ENCODE results near the gene THRB. TPM values are rescaled to one million over a fixed set of nuclear protein-coding genes. Genes with fewer than 3 reads are reported as not detected.
A peak's percentile ranks its signal among the peaks of the same experiment; 100 is the strongest.

Gene THRB
- total RNA-seq, 4 donors from 2014 or later = 3.7 to 11.3 (median 6.1) TPM

GRCh38 chr3:24525022-24525421, 30.4 kb upstream of the THRB start:
- H3K27ac ChIP-seq = no peak overlapping the region
- H3K4me3 ChIP-seq = no peak overlapping the region
- no peaks in the 10 kb centered on the region for H3K36me3 ChIP-seq
- peaks cover 0 to 18% (median 0%) of the 10 kb centered on the region in 4 donors for H3K27me3 ChIP-seq
- TF ChIP-seq POLR2A (IDR thresholded peaks at IDR 0.05) (no peak), CTCF (IDR thresholded peaks at IDR 0.05) (no peak)
- DNase-seq = no peak
- no peaks in the 10 kb centered on the region for H3K9me3 ChIP-seq
- 93 to 100% methylated on average over 1 of the region's 1 CpG for WGBS, 2 donors
- peaks cover 6 to 43% (median 8%) of the 10 kb centered on the region in 3 donors for H3K4me1 ChIP-seq
- intact Hi-C loops (cut with DNase I) = no loop called here

- Histone ChIP-seq H3K27ac (no peak overlapping the region), H3K4me3 (no peak overlapping the region), H3K4me1 (peaks cover 6 to 43% (median 8%) of the 10 kb centered on the region in 3 donors), H3K27me3 (peaks cover 0 to 26% (median 0%) of the 10 kb centered on the region in 4 donors), H3K9me3 (no peaks in the 10 kb centered on the region), H3K36me3 (no peaks in the 10 kb centered on the region)
- WGBS, 2 donors = 46 to 61% methylated on average over 3 of the region's 3 CpGs
- intact Hi-C loops (cut with DNase I) = no loop called here
- no peak for DNase-seq
- TF ChIP-seq CTCF (IDR thresholded peaks at IDR 0.05) = no peak
- TF ChIP-seq POLR2A (IDR thresholded peaks at IDR 0.05) = no peak
Measured at GRCh38 chr3:24523988-24524727, 29.5 kb upstream of the THRB start.

DNA sequence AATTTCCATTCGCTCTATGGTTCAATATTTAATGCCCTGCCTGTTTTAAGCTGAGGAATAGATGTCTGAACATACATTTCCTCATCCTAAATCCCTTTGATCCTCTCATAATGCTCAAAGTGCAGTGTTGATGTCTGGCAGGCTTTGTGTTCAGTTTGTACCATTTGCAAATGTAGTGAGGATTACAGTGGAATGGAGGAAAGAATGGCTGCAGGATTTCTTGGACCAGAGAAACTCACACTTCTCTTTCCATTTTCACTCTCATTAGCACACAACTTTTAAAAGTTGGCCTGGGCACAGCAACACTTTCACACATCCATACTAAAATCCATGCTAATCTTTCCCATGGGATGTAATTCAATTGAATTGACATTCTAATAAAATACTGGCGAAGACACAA, 28.6 kb upstream of the THRB start:
- H3K9me3 ChIP-seq = no peaks in the 10 kb centered on the region
- H3K27ac ChIP-seq = no peak overlapping the region
- H3K27me3 ChIP-seq = peaks cover 0 to 29% (median 0%) of the 10 kb centered on the region in 4 donors
- peaks cover 6 to 43% (median 8%) of the 10 kb centered on the region in 3 donors for H3K4me1 ChIP-seq
- H3K36me3 ChIP-seq = no peaks in the 10 kb centered on the region
- 68 to 86% methylated on average over 2 of the region's 2 CpGs for WGBS, 2 donors
- no peak overlapping the region for H3K4me3 ChIP-seq
- no peak for DNase-seq
- TF ChIP-seq POLR2A (IDR thresholded peaks at IDR 0.05) = no peak
- TF ChIP-seq CTCF (IDR thresholded peaks at IDR 0.05) = no peak
- intact Hi-C loops (cut with DNase I) = no loop called here

- peaks cover 0 to 29% (median 0%) of the 10 kb centered on the region in 4 donors for H3K27me3 ChIP-seq
- intact Hi-C loops (cut with DNase I) = no loop called here
- no peak for DNase-seq
- no peaks in the 10 kb centered on the region for H3K36me3 ChIP-seq
- H3K27ac ChIP-seq = peak overlapping the region; percentile 63 to 77 (median 72)
- peaks cover 6 to 43% (median 8%) of the 10 kb centered on the region in 3 donors for H3K4me1 ChIP-seq
- H3K9me3 ChIP-seq = no peaks in the 10 kb centered on the region
- H3K4me3 ChIP-seq = peak overlapping the region; percentile 42 to 78 (median 57)
- no peak for TF ChIP-seq POLR2A (IDR thresholded peaks at IDR 0.05)
- no peak for TF ChIP-seq CTCF (IDR thresholded peaks at IDR 0.05)
- WGBS, 2 donors = 50 to 80% methylated on average over 1 of the region's 16 CpGs
Measured at GRCh38 chr3:24522146-24522579, 27.5 kb upstream of the THRB start.

GRCh38 chr3:24521420-24522145, 26.9 kb upstream of the THRB start:
- no peaks in the 10 kb centered on the region for H3K36me3 ChIP-seq
- H3K4me1 ChIP-seq = peaks cover 6 to 43% (median 8%) of the 10 kb centered on the region in 3 donors
- TF ChIP-seq CTCF (IDR thresholded peaks at IDR 0.05) (no peak), POLR2A (IDR thresholded peaks at IDR 0.05) (no peak)
- H3K4me3 ChIP-seq = peak overlapping the region; percentile 42 to 78 (median 57)
- DNase-seq = no peak
- H3K27me3 ChIP-seq = peaks cover 0 to 29% (median 0%) of the 10 kb centered on the region in 4 donors
- H3K27ac ChIP-seq = peak overlapping the region; percentile 63 to 77 (median 72)
- intact Hi-C loops (cut with DNase I) = no loop called here
- H3K9me3 ChIP-seq = no peaks in the 10 kb centered on the region
- WGBS, 2 donors = 0% methylated on average over 7 of the region's 79 CpGs; no CpG with 5 or more reads in 1 of the 2 donors

All from esophagus squamous epithelium (tissue), 5 donors.